H1 (cell line): ENCODE measurements around the gene CFP. TPM values are rescaled to one million over a fixed set of nuclear protein-coding genes. Genes with fewer than 3 reads are reported as not detected.

Source experiments
- GTF2F1 ChIP-seq: IDR thresholded peaks from 2 replicates; pipeline ENCODE4 v1.6.1; 2012; ENCODE audit warnings: low read depth, low read length, improper control_type of control experiment, borderline replicate concordance
- POU5F1 ChIP-seq: IDR thresholded peaks from 2 replicates; pipeline ENCODE4 v1.6.1; 2011; ENCODE audit warnings: low read depth, mild to moderate bottlenecking, low read length, moderate library complexity
- polyA plus RNA-seq, 7 experiments: library from polyadenylated mRNA; depleted of rRNA in 3 of 7; stranded (reverse) in 5 of 7; unstranded in 2 of 7; fragments of >200 nt in 5 of 7; fragments of 200-250 nt in 2 of 7; gene quantifications; 1 replicate in 5 of 7; 2 replicates in 1 of 7; 4 replicates in 1 of 7; pipeline versions ENCODE4 v1.2.1 to v1.2.3, GENCODE V29; 2011 to 2013; ENCODE audit warnings: missing spikeins in 2 of 7, mixed read lengths in 2 of 7
- total RNA-seq: library from RNA; stranded (reverse); fragmentation: NEBNext Ultra II Directional; extraction: Animal tissue kit (Norgen Biotek cat#: 25700); gene quantifications from 2 replicates; pipeline ENCODE4 v1.2.1, GENCODE V29; 2021

Gene CFP
- total and polyA plus RNA-seq, 2 of the 8 experiments (the other 6 are each of a cell fraction or from before 2014, with no cell fraction given) = 0.76 to 2.2 TPM

- TF ChIP-seq GTF2F1 (no peak), POU5F1 (no peak)
These were observed 19.2 kb downstream of the CFP start (continued) for GRCh38 chrX:47610511-47610910.
